Measurements from ENCODE around the gene NGFR.

Gene NGFR

DNA sequence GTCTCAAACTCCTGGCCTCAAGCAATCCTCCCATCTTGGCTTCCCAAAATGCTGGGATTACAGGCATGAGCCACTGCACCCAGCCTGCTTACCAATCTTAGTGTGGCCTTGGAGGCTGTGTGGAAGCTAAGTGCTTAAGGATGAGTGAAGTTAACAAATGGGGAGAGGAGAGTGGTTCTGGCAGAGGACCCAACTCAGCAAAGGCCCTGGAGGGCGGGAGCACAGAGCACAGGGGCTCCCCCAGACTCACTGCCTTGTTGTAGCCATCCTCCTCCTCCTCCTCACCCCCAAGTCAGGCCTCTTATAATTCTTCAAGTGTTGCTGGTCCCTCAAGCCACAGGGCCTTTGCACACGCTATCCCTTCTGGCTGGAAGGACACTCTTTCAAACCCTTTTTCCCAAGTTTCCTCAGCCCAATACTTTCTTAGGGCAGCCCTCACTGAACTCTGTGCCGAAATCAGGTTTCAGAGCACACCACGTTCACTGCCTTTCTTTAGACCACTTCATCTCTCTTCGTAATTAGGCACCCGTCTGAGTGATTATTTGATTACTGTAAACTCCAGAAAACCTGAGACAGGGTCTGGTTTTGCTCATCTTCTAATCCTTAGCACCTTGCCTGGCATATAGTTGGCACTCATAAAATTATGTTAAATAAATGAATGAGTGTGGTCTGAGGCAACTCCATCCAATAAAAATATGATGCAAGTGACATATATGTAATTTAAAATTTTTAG lies 23.4 kb downstream of the NGFR start:
- no peak for DNase-seq

- DNase-seq = no peak
These were observed 24.7 kb downstream of the NGFR start for GRCh38 chr17:49519781-49520180.

- DNase-seq = no peak
These were observed 25.4 kb downstream of the NGFR start for GRCh38 chr17:49520386-49521087.

GRCh38 chr17:49521088-49521450 lies 26.0 kb downstream of the NGFR start:
- DNase-seq = no peak

- DNase-seq = peak; percentile 48
These were observed 26.6 kb downstream of the NGFR start for GRCh38 chr17:49521471-49522356.

- DNase-seq = peak; percentile 23
These were observed 27.3 kb downstream of the NGFR start for GRCh38 chr17:49522357-49522890.

GRCh38 chr17:49523196-49523595 lies 28.1 kb downstream of the NGFR start:
- DNase-seq = no peak

DNA sequence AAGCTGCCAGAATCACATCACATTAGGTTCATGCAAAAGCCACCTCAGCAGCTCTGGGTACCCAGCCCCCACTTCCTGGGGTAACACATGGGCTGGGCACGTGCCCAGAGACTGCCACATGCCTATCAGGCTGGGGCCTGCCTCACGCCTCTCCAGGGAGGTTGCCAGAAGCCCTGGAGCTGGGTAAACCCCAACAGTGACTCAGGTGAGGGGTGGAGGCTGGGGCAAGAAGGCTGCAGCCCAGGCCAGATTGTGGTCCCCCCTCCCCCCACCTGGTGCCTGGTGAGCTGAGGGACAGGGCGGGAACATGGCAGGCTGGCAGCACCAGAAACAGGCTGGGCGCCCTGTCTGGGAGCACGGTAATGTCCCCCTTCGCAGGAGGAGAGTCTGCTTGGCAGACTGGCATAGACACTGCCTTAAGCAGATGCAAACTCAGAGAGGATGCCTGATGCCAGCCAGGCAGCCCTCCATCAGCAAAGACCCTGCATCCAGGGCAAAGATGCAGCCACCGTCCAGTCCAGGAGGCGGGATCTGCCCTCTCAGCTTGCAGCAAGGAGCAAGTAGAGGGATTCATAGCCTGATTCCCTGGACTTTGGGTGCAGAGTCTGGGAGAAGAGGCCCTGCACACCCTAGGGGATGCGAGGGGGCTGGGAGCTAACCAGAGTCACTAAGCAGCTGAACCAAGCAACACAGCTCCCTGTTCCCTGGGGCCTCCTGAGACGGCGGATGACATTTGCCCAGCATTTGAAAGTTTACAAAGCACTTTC lies 28.8 kb downstream of the NGFR start:
- DNase-seq = no peak

GRCh38 chr17:49524473-49525359 lies 29.6 kb downstream of the NGFR start:
- DNase-seq = no peak

DNA sequence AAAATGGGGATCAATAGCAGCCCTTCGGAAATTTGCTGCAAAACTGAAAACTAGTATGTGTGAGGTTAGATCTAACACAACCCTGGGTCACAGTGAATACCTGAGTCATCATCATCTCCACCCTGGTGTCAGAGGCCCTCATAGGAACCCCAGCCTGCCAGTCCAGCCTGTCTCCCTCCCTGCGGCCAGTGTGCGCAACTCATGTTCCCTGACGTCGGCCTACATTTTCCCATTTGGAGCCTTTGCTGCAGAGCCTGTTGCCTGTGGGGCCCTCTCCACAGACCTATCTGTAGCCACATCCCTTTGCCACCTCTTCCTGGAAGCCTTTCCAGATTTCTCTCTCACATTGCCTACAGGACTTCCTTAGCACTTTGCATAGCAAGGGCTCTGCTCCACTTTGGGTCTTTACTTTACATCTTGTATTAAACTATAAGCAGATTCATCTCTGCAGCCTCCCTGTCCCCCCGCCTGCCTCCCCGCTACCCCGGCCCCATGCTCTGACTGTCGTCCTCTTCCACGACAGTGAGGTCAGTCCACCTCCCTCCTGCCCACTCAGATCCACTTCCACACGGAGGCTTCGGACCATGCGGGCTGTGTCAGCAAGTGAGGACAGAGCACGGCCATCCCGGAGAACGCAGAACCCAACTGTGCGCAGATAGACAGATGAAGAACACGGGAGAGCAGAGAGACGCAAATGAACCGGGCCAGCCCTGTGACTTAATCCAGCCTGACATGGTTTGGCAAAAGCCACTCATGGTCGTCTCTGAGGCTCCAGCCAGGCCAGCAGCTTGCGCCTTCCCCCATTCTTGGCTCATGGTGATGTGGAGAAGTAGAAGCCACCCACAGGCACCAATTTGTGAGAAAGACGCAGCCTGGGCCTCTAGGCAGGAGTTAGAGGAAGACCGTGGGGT lies 31.0 kb downstream of the NGFR start:
- DNase-seq = no peak

- no peak for DNase-seq
These were observed 33.0 kb downstream of the NGFR start for GRCh38 chr17:49527927-49528651.

DNA sequence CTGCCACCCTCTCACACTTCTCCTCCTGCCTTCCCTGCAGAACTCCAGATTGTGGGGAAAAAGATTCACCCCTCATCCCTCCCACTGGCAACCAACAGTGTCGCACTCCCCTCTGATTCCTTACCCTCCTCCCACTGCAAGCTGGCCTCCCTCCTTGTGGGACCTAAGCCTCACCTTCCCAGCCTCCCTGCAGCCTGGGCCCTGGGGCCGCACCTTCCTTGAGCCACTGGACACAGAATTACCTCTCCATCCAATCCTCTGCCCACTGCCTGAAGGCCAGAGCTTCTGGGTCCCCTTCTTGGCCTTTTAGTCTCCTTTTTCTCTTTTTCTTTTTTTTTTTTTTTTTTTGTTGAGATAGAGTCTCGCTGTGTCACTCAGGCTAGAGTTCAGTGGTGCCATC lies 33.9 kb downstream of the NGFR start:
- DNase-seq = no peak

DNA sequence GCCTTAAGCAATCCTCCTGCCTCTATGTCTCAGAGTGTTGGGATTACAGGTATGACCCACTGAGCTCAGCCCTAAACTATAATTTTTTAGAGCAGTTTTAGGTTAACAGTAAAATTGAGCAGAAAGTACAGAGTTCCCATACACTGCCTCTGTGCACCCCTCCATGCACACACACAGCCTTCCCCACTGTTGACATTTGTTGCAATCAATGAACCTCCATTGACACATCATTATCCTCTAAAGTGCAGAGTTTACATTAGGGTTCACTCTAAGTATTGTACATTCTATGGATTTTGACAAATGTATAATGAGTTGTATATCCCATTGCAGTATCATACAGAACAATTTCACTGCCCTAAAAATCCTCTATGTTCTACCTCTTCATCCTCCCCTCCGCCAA lies 35.0 kb downstream of the NGFR start:
- no peak for DNase-seq

DNA sequence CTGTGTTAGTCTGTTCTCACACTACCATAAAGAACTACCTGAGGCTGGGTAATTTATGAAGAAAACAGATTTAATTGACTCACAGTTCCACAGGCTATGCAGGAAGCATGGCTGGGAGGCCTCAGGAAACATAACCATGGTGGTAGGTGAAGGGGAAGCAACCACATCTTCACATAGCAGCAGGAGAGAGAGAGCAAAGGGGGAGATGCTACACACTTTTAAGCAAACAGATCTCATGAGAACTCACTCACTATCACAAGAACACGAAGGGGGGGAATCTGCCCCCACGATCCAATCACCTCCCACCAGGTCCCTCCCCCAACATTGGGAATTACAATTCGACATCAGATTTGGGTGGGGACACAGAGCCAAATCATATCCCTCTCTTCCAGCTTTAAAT lies 48.8 kb downstream of the NGFR start:
- no peak for DNase-seq

- DNase-seq = no peak
These were observed 50.0 kb downstream of the NGFR start for GRCh38 chr17:49545007-49545660.

DNA sequence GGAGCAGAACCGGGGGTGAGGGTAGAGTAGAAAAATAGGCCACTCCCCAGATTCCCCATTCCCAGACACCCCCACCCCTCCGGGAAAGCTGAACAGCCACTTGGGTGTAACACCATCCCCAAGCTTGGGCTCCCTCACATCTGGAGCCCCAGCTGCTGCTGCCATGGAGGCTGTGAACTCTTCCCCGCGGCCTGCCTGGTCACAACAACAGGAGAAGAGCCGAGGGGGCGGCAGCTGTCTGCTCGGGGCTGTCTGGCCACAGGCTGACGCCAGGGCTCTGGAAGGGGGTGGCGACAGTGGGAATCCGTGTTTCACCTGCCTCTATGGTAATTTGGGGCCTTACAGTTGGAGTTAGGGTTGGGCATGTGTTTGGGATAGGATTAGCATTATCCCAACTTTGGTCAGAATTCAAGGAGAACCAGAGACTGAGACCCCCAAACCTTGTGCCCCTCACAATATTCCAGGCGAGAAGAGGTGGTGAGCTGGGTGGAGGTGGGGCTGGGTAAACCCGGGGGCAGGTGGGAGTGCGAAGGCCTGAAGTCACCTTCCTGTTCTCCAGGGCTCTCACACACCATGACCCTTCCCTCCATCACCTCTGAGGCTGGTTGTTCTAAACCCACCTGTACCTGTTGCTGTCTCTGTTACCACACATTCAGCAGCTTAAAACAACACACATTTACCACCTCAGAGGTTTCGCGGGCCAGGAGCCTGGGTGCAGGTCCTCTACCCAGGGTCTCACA lies 50.9 kb downstream of the NGFR start:
- DNase-seq = no peak

DNA sequence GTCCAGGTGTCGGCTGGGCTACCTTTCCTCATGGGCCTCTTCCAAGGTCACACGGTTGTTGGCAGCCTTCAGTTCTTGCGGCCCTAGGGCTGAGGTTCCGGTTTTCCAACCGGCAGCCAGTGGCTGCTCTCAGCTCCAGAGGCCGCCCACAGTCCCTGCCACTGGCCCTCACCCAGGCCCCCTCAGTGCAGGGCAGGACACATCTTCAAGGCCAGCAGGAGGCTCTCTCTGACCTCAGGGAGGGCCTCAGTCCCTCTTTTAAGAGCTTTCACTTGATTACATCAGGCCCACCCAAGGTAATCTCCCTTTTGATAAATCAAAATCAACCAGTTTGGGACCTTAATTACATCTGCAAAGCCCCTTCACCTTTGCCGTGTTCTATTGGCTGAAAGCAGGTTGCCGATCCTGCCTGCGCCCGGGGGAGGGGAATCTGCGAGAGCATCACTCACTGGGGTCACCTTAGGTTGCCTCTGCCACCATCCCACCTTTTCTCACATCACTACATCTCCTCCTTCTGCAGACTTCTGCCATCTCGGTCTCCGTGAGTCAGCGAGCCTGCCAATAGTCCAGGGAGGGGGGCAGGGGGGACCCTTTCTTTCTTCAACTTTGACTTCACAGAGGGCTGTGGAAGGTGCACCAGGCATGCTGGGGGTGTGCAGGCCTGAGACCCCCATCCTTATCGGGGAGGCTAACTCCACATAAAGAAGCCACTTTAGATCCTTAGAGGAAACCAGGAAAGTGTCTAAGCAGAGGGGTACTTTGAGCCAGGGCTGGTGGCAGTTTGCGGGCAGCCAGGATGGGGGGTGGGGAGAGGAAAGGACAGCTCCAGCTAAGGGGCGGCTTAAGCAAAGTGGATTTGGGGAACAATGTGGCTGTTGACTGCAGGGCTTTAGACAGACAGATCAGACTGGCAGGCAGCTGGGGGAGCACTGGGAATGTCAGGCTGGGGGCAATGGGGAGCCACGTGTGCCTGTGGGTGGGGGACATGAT lies 51.7 kb downstream of the NGFR start:
- no peak for DNase-seq
